ENCODE results near the gene LSM14B. TPM values are rescaled to one million over a fixed set of nuclear protein-coding genes. Genes with fewer than 3 reads are reported as not detected.

Gene LSM14B
- total RNA-seq, 4 donors from 2014 or later: 23.6 to 38.4 (median 35.3) TPM

- Histone ChIP-seq H3K4me1 (peaks cover 0 to 38% (median 13%) of the 10 kb centered on the region in 3 donors), H3K27ac (peak overlapping the region in 2 of 4 donors; percentile 2 to 14), H3K9me3 (no peaks in the 10 kb centered on the region), H3K36me3 (peaks cover 0 to 5% of the 10 kb centered on the region in 2 donors), H3K4me3 (no peak overlapping the region), H3K27me3 (peaks cover 35% of the 10 kb centered on the region)
- TF ChIP-seq EP300 (IDR thresholded peaks at IDR 0.05) (no peak), POLR2AphosphoS5 (IDR thresholded peaks at IDR 0.05) (no peak), CTCF (IDR thresholded peaks at IDR 0.05) (no peak), POLR2A (IDR thresholded peaks at IDR 0.05) (no peak)
- WGBS, 2 donors (ENCODE audit: low coverage in 1 of 2): 100% methylated on average over 2 of the region's 10 CpGs; no CpG with 5 or more reads in 1 of the 2 donors
- no peak for ATAC-seq
Measured at GRCh38 chr20:62119591-62120364, 2.5 kb upstream of the LSM14B start.

- Histone ChIP-seq H3K27me3 (peaks cover 30% of the 10 kb centered on the region), H3K9me3 (no peaks in the 10 kb centered on the region), H3K36me3 (peaks cover 0 to 11% of the 10 kb centered on the region in 2 donors), H3K4me1 (peaks cover 0 to 42% (median 13%) of the 10 kb centered on the region in 3 donors), H3K4me3 (no peak overlapping the region), H3K27ac (peak overlapping the region in 2 of 4 donors; percentile 2 to 14)
- TF ChIP-seq CTCF (IDR thresholded peaks at IDR 0.05): no peak
- no peak for TF ChIP-seq POLR2AphosphoS5 (IDR thresholded peaks at IDR 0.05)
- no peak for TF ChIP-seq EP300 (IDR thresholded peaks at IDR 0.05)
- TF ChIP-seq POLR2A (IDR thresholded peaks at IDR 0.05): no peak
- 77 to 88% methylated on average over 2 of the region's 5 CpGs for WGBS, 2 donors (ENCODE audit: low coverage in 1 of 2)
- ATAC-seq: no peak
Measured at GRCh38 chr20:62120365-62120762, 1.9 kb upstream of the LSM14B start.

GRCh38 chr20:62120990-62121775 lies 1.1 kb upstream of the LSM14B start:
- peaks cover 29% of the 10 kb centered on the region for H3K27me3 ChIP-seq
- TF ChIP-seq POLR2AphosphoS5 (IDR thresholded peaks at IDR 0.05) (peak; percentile 27), POLR2A (IDR thresholded peaks at IDR 0.05) (no peak), EP300 (IDR thresholded peaks at IDR 0.05) (no peak), CTCF (IDR thresholded peaks at IDR 0.05) (no peak)
- H3K27ac ChIP-seq: peak overlapping the region; percentile 94 to 99 (median 98)
- H3K36me3 ChIP-seq: peaks cover 0 to 19% of the 10 kb centered on the region in 2 donors
- peak overlapping the region; percentile 39 to 84 for H3K4me3 ChIP-seq
- no peaks in the 10 kb centered on the region for H3K9me3 ChIP-seq
- H3K4me1 ChIP-seq: peaks cover 0 to 46% (median 13%) of the 10 kb centered on the region in 3 donors
- peak; percentile 5 for ATAC-seq
- WGBS, 2 donors (ENCODE audit: low coverage in 1 of 2): 18% methylated on average over 6 to 42 of the region's 45 CpGs

- peak; percentile 5 for ATAC-seq
- Histone ChIP-seq H3K9me3 (no peaks in the 10 kb centered on the region), H3K27ac (peak overlapping the region; percentile 84 to 99 (median 98)), H3K4me3 (peak overlapping the region; percentile 75 to 84), H3K27me3 (peaks cover 16% of the 10 kb centered on the region), H3K4me1 (peaks cover 0 to 46% (median 13%) of the 10 kb centered on the region in 3 donors), H3K36me3 (peaks cover 0 to 36% of the 10 kb centered on the region in 2 donors)
- TF ChIP-seq POLR2AphosphoS5 (IDR thresholded peaks at IDR 0.05) (no peak), EP300 (IDR thresholded peaks at IDR 0.05) (no peak), POLR2A (IDR thresholded peaks at IDR 0.05) (no peak), CTCF (IDR thresholded peaks at IDR 0.05) (no peak)
- no CpG with 5 or more reads among the region's 77 CpGs for WGBS, 2 donors (ENCODE audit: low coverage in 1 of 2)
Measured at GRCh38 chr20:62122654-62123449, 577 bp downstream of the LSM14B start.
